HG03159 (cell line): ENCODE measurements around the gene OSCAR.
"Not testable (repeated sequence)": the region's sequence is repeated elsewhere in the genome, so short reads cannot be mapped to it uniquely, and the experiment has no call there.

ENCODE experiments used
- ATAC-seq: cut with Tn5 transposase; IDR thresholded peaks from one replicate; pipeline ENCODE4 v1.9.1; 2021; ENCODE audit warnings: mild to moderate bottlenecking, moderate library complexity; ENCODE audit not compliant: unreplicated experiment

The OSCAR gene

DNA sequence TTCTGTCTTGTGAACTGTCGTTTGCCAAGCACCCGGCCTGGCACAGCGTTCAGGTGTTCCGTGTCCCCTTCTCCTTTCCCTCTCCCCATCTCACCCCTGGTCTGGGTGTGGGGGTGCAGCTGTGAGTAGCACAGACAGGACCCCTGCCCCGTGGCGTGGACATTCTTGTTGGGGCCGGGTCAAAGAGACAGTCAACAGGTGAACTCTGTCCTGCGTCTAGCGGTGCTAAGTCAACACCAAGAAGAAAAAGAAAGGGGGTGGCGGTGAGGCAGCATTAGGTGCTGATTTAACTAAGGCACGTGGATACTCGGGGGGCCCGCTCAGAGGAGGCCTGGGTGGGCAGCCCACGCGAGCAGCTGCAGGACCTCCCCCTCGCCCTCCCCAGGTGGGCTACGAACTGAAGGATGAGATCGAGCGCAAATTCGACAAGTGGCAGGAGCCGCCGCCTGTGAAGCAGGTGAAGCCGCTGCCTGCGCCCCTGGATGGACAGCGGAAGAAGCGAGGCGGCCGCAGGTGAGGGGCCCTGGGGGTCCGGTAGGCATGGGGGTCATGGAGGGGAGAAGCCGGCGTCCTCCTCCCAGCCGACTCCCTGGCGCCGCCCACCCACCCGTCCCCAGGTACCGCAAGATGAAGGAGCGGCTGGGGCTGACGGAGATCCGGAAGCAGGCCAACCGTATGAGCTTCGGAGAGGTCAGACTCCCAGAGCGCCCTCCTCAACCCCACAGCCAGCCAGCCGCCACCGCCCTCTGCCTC is 27.3 kb upstream of the OSCAR start:
- ATAC-seq, result no peak

DNA sequence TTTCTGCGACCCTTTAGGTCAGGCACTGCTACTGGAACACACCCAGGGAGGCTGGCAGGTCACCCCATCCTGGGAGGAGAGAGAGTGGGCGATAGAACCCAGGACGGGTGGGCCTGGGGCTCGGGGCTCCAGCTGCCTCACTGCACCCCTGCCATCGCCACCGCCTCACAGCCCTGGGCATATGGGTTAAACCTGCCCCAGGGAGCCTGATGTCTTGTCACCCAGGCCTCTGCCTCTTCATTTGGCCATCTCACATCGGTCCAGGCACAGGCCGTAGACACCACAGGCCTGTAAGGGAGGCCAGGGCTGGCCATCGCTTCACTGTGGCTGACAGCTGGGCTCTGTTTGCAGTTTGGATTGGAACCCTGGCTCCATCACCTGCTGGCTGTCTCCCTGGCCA is 25.1 kb upstream of the OSCAR start:
- no peak for ATAC-seq

DNA sequence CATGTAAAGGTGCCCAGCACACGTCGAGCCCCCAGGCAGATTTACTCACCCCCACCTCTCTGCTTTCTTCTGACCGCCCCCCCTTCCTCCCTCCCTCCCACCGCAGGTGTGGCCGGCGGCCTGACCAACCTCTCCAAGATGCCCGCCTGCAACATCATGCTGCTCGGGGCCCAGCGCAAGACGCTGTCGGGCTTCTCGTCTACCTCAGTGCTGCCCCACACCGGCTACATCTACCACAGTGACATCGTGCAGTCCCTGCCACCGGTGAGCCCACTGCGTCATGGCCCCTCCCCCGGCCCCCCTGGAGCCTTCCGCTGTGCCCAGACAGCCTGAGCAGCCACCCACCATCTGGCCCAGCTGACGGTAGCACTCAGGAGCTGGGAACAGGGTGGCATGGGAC is 23.8 kb upstream of the OSCAR start:
- ATAC-seq, result no peak

DNA sequence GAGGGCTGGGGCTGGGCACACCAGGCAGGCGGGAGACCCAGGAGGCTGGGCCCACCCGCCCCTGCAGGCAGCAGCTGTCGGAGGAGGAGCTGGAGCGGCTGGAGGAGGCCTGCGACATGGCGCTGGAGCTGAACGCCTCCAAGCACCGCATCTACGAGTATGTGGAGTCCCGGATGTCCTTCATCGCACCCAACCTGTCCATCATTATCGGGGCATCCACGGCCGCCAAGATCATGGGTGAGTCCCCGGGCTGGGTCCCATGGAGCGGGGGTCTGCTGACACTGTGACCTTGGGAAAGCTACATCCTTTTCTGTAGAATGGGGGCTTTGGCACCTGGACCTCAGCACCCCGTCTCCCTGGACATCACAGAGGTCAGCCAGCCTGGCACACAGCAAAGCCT is 23.1 kb upstream of the OSCAR start:
- ATAC-seq, result no peak

DNA sequence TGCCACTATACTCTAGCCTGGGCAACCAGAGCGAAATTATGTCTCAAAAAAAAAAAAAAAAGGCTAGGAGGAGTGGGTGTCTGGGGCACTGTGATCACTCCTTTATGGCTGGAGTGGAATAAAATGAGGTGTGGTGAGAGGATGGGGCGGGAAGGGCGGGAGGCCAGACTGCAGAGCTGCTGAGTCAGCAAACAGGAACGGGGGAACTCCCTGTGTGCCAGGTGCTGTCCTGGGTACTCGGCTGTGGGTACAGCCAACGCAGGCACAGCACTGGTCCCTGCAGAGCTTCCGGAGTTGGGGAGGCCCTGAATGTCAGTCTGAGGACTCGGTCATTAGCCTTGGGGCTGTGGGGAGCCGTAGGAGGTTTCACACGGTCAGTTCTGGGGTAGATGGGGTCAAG is 20.7 kb upstream of the OSCAR start:
- ATAC-seq, result no peak

DNA sequence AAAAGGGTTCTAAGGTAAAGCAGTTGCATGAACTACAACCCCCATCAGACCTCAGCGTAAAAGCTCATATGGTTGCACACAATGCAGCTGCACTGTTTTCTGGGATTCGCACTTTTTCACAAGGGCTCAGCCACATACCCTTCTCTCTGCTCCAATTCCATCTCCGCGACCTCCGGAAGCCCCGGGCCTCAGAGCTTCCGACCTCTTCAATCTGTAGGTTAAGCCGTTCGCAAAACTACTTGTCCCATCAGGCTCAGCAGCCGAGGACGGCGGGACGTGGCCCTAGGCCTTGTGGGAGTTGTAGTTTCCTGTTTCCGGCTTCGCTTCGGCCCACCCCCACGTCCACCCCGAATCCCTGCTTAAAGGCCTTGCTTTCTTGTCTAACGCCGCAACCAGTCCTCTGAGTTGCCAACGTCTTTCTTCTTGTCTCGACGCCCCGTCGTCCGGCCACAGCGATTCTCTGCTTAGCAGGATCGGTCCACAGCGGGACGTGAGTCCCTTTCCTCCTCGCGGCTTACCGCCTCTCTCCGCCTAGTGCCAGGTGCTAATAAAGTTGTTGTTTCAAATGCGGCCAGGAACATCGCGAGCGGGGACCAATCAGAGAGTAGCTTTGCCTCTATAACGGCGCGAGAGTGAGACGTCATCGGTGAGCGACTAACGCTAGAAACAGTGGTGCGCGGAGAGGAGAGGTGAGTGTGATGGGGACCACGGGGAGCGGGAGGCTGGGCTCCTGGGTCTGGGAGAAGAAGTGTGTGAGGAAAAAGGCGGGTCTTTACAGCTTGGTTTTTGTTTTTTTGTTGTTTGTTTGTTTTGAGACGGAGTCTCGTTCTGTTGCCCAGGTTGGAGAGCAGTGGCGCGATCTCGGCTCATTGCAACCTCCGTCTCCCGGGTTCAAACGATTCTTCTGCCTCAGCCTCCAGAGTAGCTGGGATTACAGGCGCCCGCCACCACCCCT is 14.8 kb upstream of the OSCAR start, which contains the start of the genes PRPF31 and TFPT:
Gene PRPF31 (plus strand): TSS at position 646 of the 955 bp plus-strand sequence. CDS start 2,525 bp downstream, outside the sequence.
Gene TFPT (minus strand): TSS at position 549 of the 955 bp plus-strand sequence. CDS start 388 bp downstream, at position 161.
- ATAC-seq, result peak; percentile 78

DNA sequence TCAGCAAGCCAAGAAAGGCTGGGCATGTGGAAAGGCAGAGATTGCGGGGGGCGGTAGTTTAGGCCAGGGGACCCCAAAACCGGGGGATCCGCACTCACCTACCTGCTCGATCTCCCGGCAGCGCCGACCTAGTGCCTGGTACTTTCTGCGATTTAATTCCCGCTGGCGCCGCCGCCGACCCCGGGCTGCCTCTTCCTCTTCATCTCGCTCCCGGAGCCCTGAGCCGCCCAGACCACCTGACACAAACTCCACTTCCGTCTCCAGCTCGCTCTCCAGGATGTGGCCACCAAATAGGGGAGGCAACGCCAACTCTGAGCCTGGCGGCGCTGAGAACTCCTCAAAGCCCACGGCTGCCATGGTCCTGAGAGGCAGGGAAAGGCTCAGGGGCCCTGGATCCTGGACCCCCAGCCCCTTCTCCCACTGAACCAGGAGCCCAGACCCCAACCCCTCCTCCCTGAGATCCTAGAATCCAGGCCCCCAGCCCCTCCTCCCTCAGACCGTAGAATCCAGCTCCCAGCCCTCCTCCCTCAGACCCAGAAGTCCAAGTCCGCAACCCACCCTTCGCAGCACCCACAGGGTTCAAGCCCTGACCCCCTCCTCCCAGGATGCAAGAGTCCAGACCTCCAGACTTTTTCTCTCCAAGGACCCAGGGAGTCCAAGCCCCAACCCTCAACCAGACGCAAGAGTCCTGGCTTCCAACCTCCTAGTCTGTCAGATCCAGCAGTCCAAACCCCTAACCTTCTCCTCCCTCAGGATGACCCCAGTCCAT is 13.9 kb upstream of the OSCAR start:
- ATAC-seq, result no peak

DNA sequence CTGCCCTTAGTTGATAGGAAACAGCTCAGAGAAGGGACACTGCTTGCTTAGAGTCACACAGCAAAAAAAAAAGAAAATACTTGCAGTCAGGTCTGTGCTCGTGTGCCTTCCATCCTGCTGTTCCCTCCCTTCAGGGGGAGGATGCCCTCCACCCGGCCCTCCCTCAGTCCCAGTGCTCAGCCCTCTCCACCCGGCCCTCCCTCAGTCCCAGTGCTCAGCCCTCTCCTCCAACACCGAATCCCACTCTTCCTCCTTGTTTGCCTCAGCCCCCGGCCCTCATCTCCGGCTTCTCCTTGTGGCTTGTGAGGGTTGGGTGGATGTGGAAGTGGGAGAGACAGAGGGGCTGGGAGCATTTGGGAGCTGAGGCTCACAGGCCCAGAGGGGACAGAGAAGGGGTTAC is 9.0 kb upstream of the OSCAR start:
- no peak for ATAC-seq

DNA sequence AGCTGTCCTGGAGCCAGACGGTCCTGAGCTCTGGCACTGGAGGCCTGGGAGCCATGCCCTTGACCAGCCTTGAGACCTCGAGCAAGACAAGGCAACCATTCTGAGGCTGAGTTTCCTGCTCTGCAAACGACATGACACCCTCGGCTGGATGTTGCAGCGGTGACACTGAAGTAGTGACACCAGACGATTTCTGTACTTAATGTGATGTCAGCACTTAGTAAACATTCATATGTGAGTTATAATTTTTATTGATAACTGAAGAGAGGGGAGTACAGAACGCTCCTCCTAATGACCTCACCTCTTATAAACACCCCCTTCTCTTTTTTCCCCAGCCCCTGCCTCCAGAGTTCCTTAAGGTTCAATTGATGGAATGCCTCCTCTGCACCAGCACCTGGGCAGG is 7.9 kb upstream of the OSCAR start:
- ATAC-seq, result no peak

DNA sequence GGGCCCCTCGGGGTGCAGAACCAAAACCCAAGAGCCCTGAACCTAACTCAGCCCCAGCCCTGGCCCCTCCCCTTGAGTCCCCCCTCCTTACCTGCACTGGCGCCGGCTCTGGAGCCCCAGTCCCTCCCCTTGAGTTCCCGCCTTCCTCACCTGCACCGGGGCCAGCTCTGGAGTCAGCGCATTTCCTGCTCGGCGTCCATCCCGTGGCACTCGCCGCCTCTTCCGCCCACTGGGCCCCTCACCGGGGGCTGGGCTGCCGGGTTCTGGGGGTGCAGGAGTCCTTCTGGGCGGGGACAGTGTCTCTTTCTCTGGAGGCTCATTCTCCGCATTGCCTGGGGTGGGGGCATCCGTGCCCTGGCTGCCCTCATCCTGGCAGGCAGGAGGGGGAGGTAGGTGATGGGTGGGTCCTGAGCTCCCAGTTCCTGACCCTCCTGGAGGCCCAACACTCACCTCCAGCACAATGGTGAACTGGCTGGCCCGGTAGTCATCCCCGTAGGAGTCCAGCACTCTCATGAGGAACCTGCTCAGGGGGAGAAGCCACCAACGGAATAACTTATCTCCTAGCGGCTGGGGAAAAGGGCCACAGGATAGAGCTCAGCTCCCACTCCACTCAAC is 7.4 kb upstream of the OSCAR start:
- no peak for ATAC-seq

DNA sequence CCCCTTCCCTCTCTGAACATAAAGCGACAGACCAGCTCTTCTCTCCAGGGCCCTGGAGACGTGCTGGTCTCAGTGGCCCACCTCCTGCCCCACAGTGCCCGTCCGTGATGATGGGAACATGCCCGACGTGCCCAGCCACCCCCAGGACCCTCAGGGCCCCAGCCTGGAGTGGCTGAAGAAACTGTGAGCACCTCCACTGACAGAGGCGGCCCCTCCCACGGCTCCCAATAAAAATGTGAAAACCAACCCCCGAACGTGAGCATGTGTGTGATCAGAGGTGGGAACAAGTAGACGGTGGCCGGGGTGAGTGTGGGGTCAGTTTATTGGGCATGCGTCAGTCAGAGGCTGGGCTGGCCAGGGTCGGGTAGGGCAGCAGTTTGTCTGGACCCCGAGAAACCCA is 6.1 kb upstream of the OSCAR start:
- no peak for ATAC-seq

DNA sequence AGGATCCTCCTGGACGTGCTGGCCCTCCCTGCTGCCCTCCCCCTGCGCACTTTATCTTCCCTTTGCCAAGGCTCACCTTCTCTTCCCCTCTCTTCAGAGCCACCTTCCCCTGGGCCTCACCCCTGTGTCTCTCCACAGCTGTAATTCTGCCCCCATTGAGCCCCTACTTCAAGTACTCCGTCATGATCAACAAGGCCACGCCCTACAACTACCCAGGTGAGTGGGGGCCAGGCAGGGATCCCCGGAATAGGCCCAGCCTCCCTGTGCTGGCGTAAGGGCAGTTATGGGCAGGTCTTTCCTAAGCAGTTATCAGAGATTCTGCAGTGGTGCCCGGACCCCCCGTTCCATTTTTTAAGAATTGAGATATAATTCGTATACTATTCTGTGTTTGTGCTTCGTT is 5.2 kb upstream of the OSCAR start:
- no peak for ATAC-seq

DNA sequence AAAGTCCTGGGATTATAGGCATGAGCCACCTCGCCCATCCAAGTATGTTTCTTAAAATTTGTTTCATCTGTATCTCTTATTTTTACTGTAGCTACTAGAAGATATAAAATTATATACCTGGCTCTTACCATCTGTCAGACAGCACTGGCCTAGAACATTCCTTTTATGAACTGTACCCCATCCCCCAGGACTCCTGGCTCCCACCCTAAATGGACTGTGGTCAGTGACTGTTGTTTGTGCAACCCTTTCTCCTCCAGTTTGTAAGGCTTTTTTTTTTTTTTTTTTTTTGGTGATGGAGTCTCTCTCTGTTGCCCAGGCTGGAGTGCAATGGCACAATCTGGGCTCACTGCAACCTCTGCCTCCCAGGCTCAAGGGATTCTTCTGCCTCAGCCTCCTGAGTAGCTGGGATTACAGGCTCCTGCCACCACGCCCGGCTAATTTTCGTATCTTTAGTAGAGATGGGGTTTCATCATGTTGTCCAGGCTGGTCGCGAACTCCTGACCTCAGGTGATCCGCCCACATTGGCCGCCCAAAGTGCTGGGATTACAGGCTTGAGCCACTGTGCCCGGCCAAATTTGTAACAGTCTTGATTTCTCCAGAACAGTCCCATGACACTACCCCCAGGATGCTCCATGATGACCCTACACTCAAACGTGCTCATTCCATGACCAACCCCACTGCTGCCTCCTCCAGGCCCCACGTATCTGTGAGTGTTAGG is 4.6 kb upstream of the OSCAR start:
- ATAC-seq, result no peak

DNA sequence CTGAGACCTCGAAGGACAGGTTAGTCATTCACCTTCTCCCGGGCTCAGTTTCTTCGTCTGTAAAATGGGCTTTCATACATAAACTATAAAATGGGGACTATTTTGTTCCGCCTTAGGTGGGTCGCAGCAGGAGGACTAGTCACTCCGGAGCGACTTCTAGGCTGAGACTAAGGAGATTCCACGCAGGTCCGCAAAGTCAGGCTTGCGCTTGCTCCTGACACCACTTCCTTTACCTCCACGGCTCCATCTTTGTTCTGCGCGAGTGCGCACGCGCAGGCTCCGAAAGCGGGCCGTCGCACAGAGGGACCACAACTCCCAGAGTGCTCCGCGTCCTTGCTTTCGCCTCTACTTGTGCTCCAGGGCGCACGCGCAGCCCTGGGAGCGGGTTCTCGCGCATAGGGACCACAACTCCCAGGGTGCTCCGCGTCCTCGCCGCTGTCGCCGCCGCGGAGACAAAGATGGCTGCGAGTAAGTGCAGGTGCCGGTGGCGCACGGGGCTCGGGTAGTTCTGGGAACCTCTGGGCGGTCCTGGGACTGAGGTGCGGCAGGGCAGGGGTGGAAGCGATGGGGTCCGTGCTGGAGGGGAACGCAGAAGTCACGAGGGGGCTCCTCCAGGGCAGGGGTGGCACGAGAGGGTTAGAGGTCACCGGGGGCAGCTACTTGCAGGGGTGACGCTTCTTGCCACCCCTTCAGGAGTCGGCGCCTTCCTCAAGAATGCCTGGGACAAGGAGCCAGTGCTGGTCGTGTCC is 2.0 kb upstream of the OSCAR start, which contains the start of gene NDUFA3:
Gene NDUFA3 (plus strand): TSS at position 435 of the 749 bp plus-strand sequence. CDS start 24 bp downstream, at position 459.
- peak; percentile 96 for ATAC-seq

DNA sequence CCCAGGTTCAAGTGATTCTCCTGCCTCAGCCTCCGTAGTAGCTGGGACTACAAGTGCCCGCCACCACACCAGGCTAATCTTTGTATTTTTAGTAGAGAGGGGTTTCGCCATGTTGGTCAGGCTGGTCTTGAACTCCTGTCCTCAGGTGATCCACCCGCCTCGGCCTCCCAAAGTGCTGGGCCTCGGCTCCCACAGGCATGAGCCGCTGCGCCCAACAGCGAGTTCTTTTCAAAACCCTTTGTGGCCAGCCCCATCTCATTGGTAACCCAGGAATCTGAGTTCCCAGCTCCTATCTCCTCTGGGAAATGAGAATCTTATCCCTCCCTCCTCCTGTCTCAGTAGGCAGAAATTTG is 724 bp downstream of the OSCAR start:
- not testable (repeated sequence) for ATAC-seq

DNA sequence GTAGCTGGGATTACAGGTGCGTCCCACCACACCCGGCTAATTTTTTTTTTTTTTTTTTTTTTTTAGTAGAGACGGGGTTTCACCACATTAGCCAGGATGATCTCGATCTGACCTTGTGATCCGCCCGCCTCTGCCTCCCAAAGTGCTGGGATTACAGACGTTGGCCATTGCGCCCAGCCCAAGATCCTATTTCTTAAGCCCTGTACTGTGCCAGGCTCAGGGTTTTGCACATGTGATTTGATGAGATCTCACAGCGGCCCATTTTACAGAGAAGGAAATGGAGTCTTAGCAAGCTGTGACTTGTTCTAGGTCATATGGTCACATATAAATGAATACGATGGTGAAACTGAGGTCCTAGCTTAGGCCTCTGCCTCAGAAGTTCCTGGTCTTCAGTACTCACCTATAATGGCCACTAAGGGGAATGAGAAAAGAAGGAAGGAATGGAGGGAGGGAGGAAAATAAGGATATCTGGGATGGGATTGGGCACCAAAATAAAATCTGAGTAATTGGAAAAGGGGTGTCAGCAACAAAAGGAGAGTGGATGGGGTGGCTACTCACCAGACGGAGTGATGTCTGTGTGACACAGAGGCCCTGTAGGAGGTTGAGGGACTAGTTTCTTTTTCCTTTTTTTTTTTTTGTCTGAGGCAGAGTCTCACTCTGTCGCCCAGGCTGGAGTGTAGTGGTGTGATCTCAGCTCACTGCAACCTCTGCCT is 1.3 kb downstream of the OSCAR start:
- no peak for ATAC-seq

DNA sequence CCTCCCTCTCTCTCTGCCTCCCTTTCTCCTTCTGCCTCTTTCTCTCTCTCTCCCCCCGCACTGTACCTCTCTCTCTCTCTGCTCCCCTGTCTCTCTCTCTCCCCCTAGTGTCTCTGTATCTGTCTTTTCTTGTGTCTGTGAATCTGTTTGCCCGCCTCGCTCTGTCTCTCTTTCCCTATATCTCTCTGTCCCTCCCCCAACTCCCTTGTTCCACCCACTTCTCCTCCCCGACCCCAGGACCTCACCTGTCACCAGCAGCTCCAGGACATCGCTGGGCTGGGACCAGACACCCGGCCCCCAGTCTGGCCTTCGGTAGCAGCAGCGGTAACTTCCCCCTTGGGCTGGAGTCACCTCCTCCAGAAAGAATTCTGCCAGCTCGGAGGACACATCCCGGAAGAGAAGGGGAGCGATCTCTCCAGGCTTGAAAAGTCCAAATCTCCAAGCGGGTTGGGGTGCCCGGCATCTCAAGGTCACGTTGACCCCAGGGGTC is 3.9 kb downstream of the OSCAR start:
- ATAC-seq, result no peak

DNA sequence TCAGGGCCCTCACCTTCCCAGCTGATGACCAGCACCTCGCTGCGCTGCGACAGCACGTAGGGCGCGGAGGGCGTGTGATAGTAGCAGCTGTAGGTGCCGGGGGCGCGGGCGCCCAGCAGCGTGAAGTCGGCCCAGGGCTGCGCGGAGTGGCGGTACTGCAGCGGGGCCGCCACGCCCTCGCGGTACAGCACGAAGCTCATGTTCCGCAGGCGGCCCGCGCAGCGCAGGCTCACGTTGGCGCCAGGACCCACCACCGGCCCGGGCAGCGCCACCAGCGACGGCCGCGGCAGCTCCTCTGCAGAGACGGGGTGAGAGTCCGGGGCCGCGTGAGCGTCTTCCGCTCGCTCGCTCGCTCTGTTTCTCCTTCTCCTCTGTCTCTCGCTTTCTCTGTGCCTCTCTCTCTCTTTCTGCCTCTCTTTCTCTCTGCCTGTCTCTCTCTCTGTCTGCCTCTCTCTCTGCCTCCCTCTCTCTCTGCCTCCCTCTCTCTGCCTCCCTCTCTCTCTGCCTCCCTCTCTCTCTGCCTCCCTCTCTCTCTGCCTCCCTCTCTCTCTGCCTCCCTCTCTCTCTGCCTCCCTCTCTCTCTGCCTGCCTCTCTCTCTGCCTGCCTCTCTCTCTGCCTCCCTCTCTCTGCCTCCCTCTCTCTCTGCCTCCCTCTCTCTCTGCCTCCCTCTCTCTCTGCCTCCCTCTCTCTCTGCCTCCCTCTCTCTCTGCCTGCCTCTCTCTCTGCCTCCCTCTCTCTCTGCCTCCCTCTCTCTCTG is 4.6 kb downstream of the OSCAR start:
- ATAC-seq, result not testable (repeated sequence)
